GM12878 (cell line): ENCODE results near the gene KLHL30. TPM values are rescaled to one million over a fixed set of nuclear protein-coding genes. Genes with fewer than 3 reads are reported as not detected.
A peak's percentile ranks its signal among the peaks of the same experiment; 100 is the strongest.

Experiments used
- ATAC-seq: fragments of 200-7000 bp; cut with Tn5 transposase; 3 replicates; pipeline ENCODE4 v1.9.1; 2020; ENCODE audit warnings: mild to moderate bottlenecking, moderate library complexity
- BruUV-seq: library from RNA; stranded (reverse); fragments of 400-500 nt; replicated peaks from 2 replicates; lab custom pipeline; 2021; lab: Mats Ljungman, UMichigan
- CTCF ChIA-PET: fragments of 300-600 bp; sonication (Branson Sonifier 250); formaldehyde crosslinking; extraction: SDS; loops from one replicate; lab custom pipeline; 2021; ENCODE audit warnings: inconsistent platforms; lab: Yijun Ruan, JAX
- POLR2A ChIA-PET: fragments of 350-600 bp; formaldehyde crosslinking; extraction: SDS; loops from one replicate; lab custom pipeline; 2021; ENCODE audit warnings: inconsistent platforms; lab: Charles Lee
- RAD21 ChIA-PET: fragments of 300-600 bp; sonication (Branson Sonifier 250); formaldehyde crosslinking; loops from one replicate; lab custom pipeline; 2023; ENCODE audit warnings: antibody characterized with exemption; ENCODE audit not compliant: unreplicated experiment; lab: Charles Lee
- SMC1A ChIA-PET: fragments of 300-600 bp; sonication (Branson Sonifier 250); formaldehyde crosslinking; loops from one replicate; lab custom pipeline; 2023; ENCODE audit not compliant: unreplicated experiment, uncharacterized antibody; lab: Charles Lee
- DNase-seq: peaks from one replicate; pipeline ENCODE4 v3.0.0-alpha.2; 2011; ENCODE audit warnings: low read depth, low spot score
- FAIRE-seq: peaks from 3 replicates; lab custom pipeline; 2011; peaks lifted over from hg19 to GRCh38; lab: Jason Lieb, UNC
- H2AFZ ChIP-seq: 2 replicates; pipeline ENCODE4 v1.6.0; 2011; ENCODE audit warnings: low read depth, low read length, control low read depth; ENCODE audit not compliant: control insufficient read depth
- H3K27ac ChIP-seq: 2 replicates; pipeline ENCODE4 v1.5.1; 2011; ENCODE audit warnings: control low read depth; ENCODE audit not compliant: control insufficient read depth, insufficient read depth
- H3K27me3 ChIP-seq, 2 experiments: replicated peaks in 1 of 2; 2 replicates each; pipeline versions ENCODE4 v1.6.0 to v1.6.1; 2011; ENCODE audit warnings: low read length in 1 of 2; ENCODE audit not compliant: control insufficient read depth in 2 of 2, insufficient read depth in 2 of 2
- H3K36me3 ChIP-seq, 2 experiments: 2 replicates each; pipeline ENCODE4 v1.5.1; 2011; ENCODE audit warnings: low read length in 1 of 2; ENCODE audit not compliant: control insufficient read depth in 2 of 2, insufficient read depth in 2 of 2
- H3K4me1 ChIP-seq: 2 replicates; pipeline ENCODE4 v1.6.1; 2011; ENCODE audit warnings: mild to moderate bottlenecking, low read length, moderate library complexity, mixed read lengths; ENCODE audit not compliant: control insufficient read depth, insufficient read depth
- H3K4me2 ChIP-seq: 2 replicates; pipeline ENCODE4 v1.6.0; 2011; ENCODE audit warnings: control low read depth; ENCODE audit not compliant: control insufficient read depth, insufficient read depth
- H3K4me3 ChIP-seq: fragments of 200-600 bp; sonication (generic); 2 replicates; pipeline ENCODE4 v1.5.1; 2016
- H3K79me2 ChIP-seq: 2 replicates; pipeline ENCODE4 v1.6.0; 2011; ENCODE audit warnings: low read length; ENCODE audit not compliant: control insufficient read depth, insufficient read depth
- H3K9ac ChIP-seq: 2 replicates; pipeline ENCODE4 v1.8.0; 2011; ENCODE audit warnings: low read length, control low read depth, mixed read lengths; ENCODE audit not compliant: control insufficient read depth, insufficient read depth
- H3K9me3 ChIP-seq: replicated peaks from 3 replicates; pipeline ENCODE4 v1.5.1; 2011; ENCODE audit warnings: mild to moderate bottlenecking, low read length; ENCODE audit not compliant: control insufficient read depth, insufficient read depth
- H4K20me1 ChIP-seq: 2 replicates; pipeline ENCODE4 v1.6.0; 2011; ENCODE audit not compliant: control insufficient read depth, insufficient read depth
- BCL3 ChIP-seq: IDR thresholded peaks from 2 replicates; pipeline ENCODE4 v1.6.1; 2011; ENCODE audit warnings: borderline replicate concordance, low read depth, mild to moderate bottlenecking, moderate library complexity, low read length; ENCODE audit not compliant: insufficient read depth, poor library complexity, severe bottlenecking
- FOXK2 ChIP-seq: fragments of 450-650 bp; IDR thresholded peaks from 2 replicates; pipeline ENCODE4 v1.6.1; 2017; ENCODE audit warnings: mild to moderate bottlenecking, moderate library complexity
- HSF1 ChIP-seq: fragments of 150-350 bp; IDR thresholded peaks from 2 replicates; pipeline ENCODE4 v1.6.1; 2014; ENCODE audit warnings: mild to moderate bottlenecking, low read depth, low read length
- IRF5 ChIP-seq: fragments of 450-650 bp; IDR thresholded peaks from 2 replicates; pipeline ENCODE4 v1.6.1; 2017; ENCODE audit warnings: borderline replicate concordance
- NBN ChIP-seq: fragments of 450-650 bp; IDR thresholded peaks from 2 replicates; pipeline ENCODE4 v1.6.1; 2016
- RUNX3 ChIP-seq: IDR thresholded peaks from 2 replicates; pipeline ENCODE4 v1.6.1; 2012; ENCODE audit warnings: low read length, inconsistent platforms
- SMAD1 ChIP-seq: fragments of 450-650 bp; IDR thresholded peaks from 2 replicates; pipeline ENCODE4 v1.6.1; 2018; ENCODE audit warnings: mild to moderate bottlenecking, low read depth; ENCODE audit not compliant: partially characterized antibody
- WGBS: methylation state at CpG from one replicate; pipeline ENCODE4 v1.1.6; 2016; ENCODE audit warnings: low lambda C conversion rate; ENCODE audit not compliant: insufficient replicate concordance, insufficient coverage; ENCODE audit errors: missing lambda C conversion rate; 5-methylcytosine and 5-hydroxymethylcytosine counted together
- in situ Hi-C: fragments of 300-500 bp; cut with MboI; formaldehyde crosslinking; loops from 9 replicates; pipeline ENCODE4 v1.14.3; 2018; ENCODE audit warnings: mixed read lengths
- intact Hi-C: fragments of 100-400 bp; cut with micrococcal nuclease; formaldehyde crosslinking; loops from one replicate; pipeline ENCODE4 v1.14.2; 2022; ENCODE audit not compliant: unreplicated experiment
- polyA plus RNA-seq, 11 experiments: library from polyadenylated mRNA; depleted of rRNA in 4 of 11; unstranded in 6 of 11; stranded (reverse) in 5 of 11; fragments of >200 nt; fragmentation: Nextera tagmentation in 4 of 11; fragmentation: Illumina TruSeq in 1 of 11; extraction: Ambion mirVana in 4 of 11; extraction: Trizol in 1 of 11; gene quantifications; 1 replicate in 1 of 11; 2 replicates in 10 of 11; pipeline versions ENCODE4 v1.2.1 to v1.2.3, GENCODE V29; 2011 to 2016; ENCODE audit warnings: inconsistent platforms in 2 of 11, missing spikeins in 2 of 11, low read depth in 1 of 11
- total RNA-seq, 4 experiments: library from RNA; depleted of rRNA in 3 of 4; stranded (reverse); fragments of >200 nt in 3 of 4; fragmentation: Illumina TruSeq in 1 of 4; extraction: Trizol in 1 of 4; gene quantifications; 2 replicates each; pipeline versions ENCODE4 v1.2.1 to v1.2.3, GENCODE V29; 2013 to 2021

KLHL30 gene
- total and polyA plus RNA-seq, 10 of the 15 experiments (the other 5 are each of a cell fraction or from before 2014, with no cell fraction given): 0.03 TPM; not detected in 9

GRCh38 chr2:238126338-238126737, 12.1 kb upstream of the KLHL30 start:
- no peak overlapping the region for H3K9ac ChIP-seq
- 78% methylated on average over 2 of the region's 2 CpGs for whole genome bisulfite sequencing
- TF ChIP-seq IRF5: no peak
- TF ChIP-seq NBN: peak; percentile 28; the same call in 1 of the 2 replicates
- TF ChIP-seq SMAD1: no peak
- TF ChIP-seq FOXK2: peak; percentile 3; the same call in 1 of the 2 replicates
- peaks cover 4% of the 10 kb centered on the region; the same call in 2 of the 3 replicates for H3K9me3 ChIP-seq
- H3K27ac ChIP-seq: no peak overlapping the region
- ChIA-PET RAD21 (no interaction called here), CTCF (no interaction called here), POLR2A (no interaction called here), SMC1A (no interaction called here)
- in situ Hi-C loops: no loop called here
- H3K27me3 ChIP-seq: no peaks in the 10 kb centered on the region
- H3K79me2 ChIP-seq: no peaks in the 10 kb centered on the region
- H3K4me3 ChIP-seq: no peak overlapping the region
- no peaks in the 10 kb centered on the region for H3K4me1 ChIP-seq
- BruUV-seq: no TSS peak
- FAIRE-seq: peak; percentile 7
- DNase-seq: no peak
- intact Hi-C loops: no loop called here
- H3K4me2 ChIP-seq: no peak overlapping the region
- no peaks in the 10 kb centered on the region for H3K36me3 ChIP-seq
- no peak for ATAC-seq
- no peaks in the 10 kb centered on the region for H4K20me1 ChIP-seq
- H2AFZ ChIP-seq: no peak overlapping the region

- SMC1A ChIA-PET: interaction anchor here (1.0 kb wide), 1 partner anchor 18 kb away, joined by 3 read pairs; no protein-coding TSS in a partner anchor
- Histone ChIP-seq H4K20me1 (no peaks in the 10 kb centered on the region), H3K4me1 (no peaks in the 10 kb centered on the region), H3K27me3 (no peaks in the 10 kb centered on the region), H3K27ac (no peak overlapping the region), H3K36me3 (no peaks in the 10 kb centered on the region), H3K4me2 (no peak overlapping the region), H3K9me3 (peaks cover 4% of the 10 kb centered on the region; the same call in 2 of the 3 replicates), H3K4me3 (no peak overlapping the region), H2AFZ (peak overlapping the region; percentile 16; the same call in 1 of the 2 replicates), H3K9ac (no peak overlapping the region), H3K79me2 (no peaks in the 10 kb centered on the region)
- in situ Hi-C loops: no loop called here
- DNase-seq (no peak), FAIRE-seq (peak; percentile 18), ATAC-seq (no peak)
- CTCF ChIA-PET: interaction anchor here (0.6 kb wide), 1 partner anchor 137 kb away, joined by 3 read pairs; no protein-coding TSS in a partner anchor
- intact Hi-C loops: no loop called here
- POLR2A ChIA-PET: no interaction called here
- 61% methylated on average over 2 of the region's 2 CpGs for WGBS
- no peak for TF ChIP-seq HSF1
- 0 out of 2 replicates have a peak, but pooled peaks have one; percentile 7 for TF ChIP-seq NBN
- TF ChIP-seq BCL3: peak; percentile 9
- TF ChIP-seq RUNX3: no peak
- BruUV-seq: no TSS peak
- RAD21 ChIA-PET: no interaction called here
These were observed 11.7 kb upstream of the KLHL30 start for GRCh38 chr2:238126775-238127164.
